Body of pancreas (tissue), 4 donors: ENCODE measurements around the gene ST6GALNAC4.

ENCODE experiments used
- POLR2A ChIP-seq, 3 donors: fragments of 450-650 bp; IDR thresholded peaks; one replicate each; pipeline ENCODE4 v1.6.1; 2016; ENCODE audit warnings: antibody characterized with exemption in 3 of 3, mild to moderate bottlenecking in 2 of 3
- TF ChIP-seq, protein P1 (sequence below), 7 experiments: fragments of 450-650 bp in 4 of 7; fragments of 200-600 bp in 3 of 7; sonication (generic) in 3 of 7; IDR thresholded peaks; one replicate each; pipeline ENCODE4 v1.5.1; 2016 to 2019; ENCODE audit warnings: antibody characterized with exemption in 7 of 7

DNA sequence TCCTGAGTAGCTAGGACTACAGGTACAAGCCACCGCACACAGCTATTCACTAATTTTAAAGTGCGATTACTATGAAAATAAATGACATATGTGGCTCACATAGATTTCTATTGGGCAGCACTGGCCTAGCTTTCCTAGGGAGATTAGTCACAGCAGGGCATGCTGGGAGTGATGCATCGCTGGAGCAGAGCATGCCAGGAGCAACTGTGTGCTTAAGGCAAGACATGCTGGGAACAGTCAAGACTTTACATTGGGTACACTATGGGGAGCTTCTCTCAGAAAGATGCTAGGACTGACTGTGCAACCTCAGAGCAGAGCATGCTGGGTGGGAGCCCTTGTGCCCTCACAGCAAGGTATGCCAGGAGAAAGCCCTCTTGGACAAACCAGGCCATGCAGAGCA, 26.8 kb downstream of the ST6GALNAC4 start:
- TF ChIP-seq, protein P1, sequence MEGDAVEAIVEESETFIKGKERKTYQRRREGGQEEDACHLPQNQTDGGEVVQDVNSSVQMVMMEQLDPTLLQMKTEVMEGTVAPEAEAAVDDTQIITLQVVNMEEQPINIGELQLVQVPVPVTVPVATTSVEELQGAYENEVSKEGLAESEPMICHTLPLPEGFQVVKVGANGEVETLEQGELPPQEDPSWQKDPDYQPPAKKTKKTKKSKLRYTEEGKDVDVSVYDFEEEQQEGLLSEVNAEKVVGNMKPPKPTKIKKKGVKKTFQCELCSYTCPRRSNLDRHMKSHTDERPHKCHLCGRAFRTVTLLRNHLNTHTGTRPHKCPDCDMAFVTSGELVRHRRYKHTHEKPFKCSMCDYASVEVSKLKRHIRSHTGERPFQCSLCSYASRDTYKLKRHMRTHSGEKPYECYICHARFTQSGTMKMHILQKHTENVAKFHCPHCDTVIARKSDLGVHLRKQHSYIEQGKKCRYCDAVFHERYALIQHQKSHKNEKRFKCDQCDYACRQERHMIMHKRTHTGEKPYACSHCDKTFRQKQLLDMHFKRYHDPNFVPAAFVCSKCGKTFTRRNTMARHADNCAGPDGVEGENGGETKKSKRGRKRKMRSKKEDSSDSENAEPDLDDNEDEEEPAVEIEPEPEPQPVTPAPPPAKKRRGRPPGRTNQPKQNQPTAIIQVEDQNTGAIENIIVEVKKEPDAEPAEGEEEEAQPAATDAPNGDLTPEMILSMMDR (IDR thresholded peaks at IDR 0.05): no peak
- TF ChIP-seq POLR2A (IDR thresholded peaks at IDR 0.05): no peak
